NCI-H345 (cell line): ENCODE measurements around the gene FNDC5.

Experiments used
- DNase-seq: peaks from one replicate; lab custom pipeline; 2025; lab: John Stamatoyannopoulos, UW

The FNDC5 gene

DNA sequence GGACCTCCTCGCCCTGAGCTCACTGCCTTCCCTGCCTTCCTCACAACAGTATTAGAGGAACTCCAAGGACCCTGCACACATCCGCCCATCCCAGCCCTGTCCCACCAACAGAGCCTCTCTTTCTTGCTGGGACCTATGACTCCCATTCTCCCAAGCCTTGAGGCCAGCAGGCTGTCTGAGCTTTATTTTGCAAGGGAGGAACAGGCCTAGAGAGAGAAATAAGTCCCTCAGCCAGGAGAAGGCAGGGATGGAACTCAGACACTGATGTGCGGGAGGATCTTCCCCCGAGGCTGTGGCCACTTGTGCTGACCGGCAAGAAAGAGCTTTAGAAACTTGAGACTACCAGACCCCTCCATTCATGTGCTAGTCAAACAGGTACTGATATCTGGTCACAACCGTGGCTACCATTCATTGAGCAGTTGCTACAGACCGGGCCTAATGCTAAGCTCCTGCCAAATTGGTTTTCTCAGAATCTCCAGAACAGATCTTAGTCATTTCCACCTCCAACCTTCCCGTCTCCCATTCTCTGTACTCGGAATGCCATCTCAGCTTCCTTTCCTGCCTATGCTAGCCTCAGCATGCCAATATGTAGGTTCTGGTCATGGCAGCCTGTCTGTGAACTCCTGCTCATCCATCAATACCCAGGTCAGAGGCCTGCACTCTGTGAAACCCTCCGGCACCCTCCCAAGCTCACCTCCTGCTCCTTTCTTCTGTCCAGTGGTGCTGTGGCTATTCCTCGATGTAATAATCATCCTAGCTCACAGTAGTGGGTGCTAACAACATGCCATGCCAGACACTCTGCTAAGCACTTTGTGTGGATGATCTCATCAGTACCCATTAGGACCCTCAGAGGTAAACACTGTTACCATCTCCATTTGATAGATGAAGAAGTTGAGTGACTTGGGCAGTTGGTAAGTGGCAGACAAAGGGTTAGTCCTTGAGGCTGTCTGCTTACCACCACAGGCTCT, 26.7 kb upstream of the FNDC5 start:
- no peak for DNase-seq

DNA sequence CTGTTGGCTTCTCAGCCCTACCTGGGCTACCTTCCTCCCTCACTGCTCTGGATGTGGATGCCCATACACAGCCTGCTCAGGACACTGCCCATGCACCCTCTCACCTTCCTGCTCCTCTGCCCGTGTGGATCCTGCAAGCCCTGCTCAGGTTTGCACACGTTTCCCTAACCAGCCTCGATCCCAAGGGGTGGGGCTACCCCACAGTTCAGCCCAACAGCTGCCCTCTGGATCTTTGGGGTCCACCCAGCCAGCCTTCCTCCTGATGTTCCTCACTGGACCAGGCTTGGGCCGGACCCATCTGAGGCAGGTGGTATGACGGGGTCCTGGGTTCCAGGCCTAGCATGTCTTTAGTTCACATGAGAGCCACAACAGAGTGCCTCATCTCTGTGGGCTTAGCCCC, 25.7 kb upstream of the FNDC5 start:
- no peak for DNase-seq

DNA sequence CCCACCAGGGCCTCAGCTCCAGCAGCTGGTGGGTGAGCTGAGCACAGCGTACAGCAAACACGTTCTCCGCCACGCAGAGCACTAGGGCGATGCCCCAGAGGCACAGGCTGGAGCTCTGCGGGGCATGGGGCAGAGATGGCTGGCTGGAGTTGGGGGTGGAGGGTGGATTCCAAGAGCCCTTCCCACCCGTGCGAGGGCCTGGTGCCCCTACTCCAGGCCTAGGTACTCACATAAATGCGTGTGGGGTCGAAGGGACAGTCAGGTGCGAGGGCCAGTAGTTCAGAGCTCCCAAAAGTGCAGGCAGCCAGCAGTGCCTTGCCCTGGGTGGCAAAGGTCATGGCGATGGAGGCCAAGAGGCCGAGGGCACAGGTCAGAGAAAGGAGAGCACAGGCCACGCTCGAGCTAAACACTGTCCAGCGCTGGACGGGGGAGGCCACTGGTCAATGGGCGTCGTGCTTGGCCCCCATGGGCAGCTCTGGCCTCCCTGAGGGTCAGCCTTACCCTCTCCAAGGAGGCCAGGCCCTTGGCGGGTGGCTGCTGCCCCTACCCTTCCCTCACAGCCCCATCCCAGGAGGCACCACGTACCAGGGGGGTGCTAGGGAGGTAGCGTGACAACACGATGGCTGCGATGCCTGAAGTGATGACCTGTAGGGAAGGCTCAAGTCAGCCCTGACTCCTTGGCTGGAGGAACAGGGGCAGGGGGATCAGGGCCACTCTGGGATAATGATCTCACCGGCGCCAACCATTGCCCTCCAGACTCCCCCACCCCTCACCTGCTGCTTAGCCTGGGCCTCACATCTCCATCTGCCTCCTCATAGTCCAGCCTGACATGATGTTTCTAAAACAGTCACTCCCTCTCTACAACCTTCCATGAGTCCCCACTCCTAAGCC, 24.9 kb upstream of the FNDC5 start:
- DNase-seq = no peak

DNA sequence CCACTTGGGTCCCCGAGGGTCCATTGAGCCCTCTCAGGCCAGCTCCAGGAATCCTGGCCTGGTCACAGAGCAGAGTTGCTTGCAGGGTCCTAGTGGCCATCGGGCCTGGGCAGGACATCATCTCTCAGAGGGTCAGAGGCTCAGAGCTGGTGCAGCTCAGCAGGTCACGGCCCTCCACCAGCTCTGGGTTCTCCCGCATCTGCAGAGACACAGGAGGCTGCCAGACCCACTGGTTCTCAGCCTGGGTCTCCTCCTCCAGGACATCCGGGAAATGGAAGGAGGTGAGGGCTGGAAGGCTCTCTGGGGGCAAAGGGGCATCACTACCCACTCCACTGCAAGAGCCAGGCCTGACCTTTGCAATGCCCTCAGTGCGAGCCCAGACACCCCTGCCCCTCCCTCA, 24.0 kb upstream of the FNDC5 start:
- no peak for DNase-seq

DNA sequence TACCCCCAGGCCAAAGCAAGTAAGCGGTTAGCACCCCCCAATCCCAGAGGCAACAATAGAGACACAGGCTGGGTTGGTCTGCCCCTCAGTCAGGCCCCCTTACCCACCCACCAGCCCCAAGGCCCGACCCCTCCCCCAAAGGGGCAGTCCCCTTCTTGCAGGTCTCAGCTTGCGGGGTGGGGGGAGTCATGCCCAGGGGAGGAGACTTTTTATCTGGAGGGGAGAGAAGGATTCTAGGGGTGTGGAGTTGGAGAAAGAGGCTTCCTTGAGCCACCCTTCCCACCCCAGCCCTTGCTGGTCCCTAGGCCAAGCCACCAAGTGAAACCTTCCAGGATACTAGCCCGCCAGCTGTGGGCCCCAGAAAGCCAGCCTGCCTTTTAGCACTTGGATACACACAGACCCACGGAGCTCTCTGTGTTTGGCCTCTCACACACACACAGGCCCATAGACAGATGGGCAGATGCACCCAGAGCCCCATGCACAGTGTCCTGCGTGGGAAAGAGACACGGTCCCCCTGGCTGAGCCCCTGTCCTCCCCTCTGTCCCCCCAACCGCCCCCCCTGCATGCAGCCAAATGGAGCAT, 23.4 kb upstream of the FNDC5 start:
- peak; percentile 33 for DNase-seq

DNA sequence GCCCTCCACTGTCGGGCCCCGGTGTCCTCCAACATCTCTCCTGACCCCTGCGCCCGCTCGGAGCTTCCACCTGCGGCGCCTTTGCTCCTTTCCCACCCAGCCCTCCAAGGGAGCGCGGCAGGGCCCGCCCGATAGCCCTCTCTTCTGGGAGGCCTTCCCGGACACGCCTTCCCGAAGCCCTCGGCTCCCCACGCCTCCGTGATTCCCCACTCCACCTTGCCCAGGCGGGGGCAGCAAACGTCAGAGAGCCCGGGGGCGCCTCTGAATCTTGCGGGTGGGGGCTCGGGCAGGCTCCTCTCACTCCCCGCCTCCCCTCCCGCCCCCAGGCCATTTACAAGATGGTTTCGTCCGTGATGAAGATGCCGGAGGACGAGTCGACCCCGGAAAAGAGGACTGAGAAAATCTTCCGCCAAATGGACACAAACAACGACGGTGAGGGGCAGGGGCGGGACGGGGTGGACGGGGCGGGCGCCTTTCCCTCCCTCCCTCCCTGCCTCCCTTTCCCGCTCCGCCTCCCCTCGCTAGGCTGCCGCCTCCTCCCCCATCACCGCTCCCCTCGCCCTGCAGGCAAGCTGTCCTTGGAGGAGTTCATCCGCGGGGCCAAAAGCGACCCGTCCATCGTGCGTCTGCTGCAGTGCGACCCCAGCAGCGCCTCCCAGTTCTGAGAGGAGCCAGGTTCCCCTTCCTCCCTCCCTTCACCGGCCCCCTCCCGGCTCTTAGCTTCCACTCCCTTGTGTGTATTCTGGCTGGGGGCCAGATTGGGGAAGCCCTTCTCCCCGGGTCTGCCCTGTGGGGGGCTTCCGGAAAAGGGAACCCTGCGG, 22.7 kb upstream of the FNDC5 start:
- peak; percentile 70 for DNase-seq

DNA sequence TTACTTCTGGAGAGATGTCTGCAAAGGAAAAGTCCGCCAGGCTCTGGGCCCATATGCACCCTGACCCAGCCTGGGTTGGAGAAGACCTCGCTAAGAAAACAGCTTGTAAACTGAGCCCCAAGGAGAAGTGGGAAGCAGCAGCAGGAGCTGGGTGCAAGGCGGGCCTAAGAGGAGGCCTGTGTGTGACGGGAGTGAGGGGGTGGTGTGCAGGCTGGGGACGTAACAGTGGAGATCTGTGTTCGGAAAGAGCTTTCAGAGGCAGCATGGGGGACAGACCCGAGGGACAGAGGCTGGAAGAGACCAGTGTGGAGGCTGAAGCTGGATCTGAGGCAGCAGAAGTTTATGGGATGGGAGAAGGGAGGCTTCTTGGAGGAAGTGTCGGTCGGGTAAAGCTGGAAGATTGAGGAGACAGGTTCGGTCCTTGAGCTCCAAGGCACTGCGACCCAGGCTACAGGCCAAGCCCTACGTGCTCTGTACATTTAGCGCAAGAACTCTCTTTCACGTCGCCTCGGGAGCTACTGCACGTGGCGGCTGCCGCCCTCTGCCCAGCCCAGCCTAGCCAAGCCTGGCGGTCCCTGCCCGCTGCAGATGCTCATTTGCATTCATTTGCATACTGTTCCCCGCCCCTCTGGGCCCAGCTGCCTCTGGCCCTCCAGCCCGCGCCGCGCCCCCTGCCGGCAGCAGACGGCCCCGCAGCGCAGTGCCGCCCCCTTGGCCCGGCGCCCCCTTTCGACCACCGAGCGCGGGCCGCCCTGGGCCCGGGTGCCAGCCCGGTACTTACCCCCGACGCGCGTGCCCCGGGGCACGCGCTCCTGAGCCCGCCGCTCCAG, 21.9 kb upstream of the FNDC5 start:
- DNase-seq = peak; percentile 61

DNA sequence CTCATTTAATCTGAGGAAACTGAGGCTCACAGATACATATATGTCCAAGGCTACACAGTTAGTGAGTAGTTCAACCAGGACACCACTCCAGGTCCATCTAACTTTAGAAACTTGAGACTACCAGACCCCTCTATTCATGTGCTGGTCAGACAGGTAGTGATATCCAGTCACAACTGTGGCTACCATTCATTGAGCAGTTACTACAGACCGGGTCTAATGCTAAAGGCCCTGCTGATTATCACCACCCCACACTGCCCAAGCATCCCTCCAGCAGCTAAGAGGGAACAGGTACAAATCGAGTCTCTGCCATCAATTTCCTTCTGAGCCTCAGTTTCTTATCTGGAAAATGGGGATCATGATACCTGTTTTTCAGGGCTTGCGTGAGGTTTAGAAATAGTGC, 20.9 kb upstream of the FNDC5 start:
- DNase-seq = no peak

DNA sequence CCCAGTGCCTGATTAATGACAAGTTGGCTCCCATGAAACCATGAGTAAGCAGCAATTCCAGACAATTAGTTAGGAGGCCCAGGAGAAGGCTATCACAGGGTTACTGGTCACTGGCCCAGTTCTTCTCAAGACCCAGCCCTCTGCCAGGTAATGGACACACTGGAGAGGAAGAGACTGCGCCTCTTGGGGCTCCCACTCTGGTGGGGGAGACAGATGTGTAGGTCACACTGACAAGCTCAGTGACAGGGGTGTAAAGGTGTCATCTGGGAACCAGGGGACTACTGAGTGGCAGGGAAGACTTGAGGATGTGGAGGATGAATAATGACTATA, 20.5 kb upstream of the FNDC5 start:
- no peak for DNase-seq

DNA sequence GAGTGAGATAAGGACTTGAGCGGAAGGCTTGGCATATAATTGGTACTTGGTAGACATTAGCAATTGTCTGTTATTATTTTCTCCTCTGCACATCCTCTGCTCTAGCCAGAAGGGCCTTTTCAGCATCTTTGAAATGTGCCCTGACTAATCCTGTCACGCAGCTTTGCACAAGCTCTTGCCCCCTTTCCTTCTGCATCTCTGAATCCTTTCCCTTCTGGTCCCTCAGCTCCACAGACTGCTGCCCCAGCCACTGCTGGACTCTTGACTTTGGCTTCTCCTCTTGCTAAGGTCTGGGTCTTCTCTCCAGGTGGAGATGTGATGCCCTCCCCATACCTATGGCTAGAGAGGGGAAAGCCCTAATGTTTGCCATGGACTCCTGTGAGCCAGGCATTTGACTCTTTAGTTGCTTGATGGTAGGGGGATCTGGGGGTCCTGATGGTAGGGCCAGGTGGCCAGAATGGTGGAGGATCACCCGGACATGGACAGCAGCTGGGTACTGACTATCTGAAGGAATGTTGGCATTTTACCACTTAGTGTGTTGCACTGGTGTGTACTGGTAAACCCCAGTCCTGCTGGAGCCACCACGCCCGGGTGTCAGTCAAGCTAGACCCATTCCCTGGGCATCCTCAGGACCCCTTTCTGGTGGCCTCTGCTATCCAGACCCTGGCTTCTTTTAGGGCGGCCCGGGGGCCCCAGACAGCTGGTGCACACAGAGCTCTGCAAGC, 20.0 kb upstream of the FNDC5 start:
- no peak for DNase-seq

DNA sequence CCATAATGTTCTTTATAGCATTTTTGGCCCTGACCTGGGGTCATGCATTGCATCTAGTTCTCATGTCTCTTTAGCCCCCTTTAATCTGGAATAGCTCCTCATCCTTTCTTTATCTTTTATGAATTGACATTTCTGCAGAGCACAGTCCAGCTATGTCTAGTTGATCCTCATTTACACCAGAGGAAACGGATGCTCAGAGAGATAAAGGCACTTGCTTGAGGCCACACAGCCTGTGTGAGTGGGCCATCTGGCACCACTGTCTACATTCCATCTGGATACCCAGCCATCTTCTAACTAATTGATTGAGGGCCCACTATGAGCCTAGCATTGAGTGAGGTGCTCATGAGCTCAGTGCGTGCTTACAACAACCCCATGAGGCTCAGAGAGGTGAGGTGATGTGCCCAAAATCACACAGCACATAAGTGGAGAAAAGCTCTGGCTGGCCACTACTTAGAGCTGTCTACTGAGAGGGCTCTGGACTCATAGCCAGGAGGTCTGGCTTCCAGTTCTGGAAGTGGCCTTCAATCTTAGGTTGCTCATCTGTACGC, 19.1 kb upstream of the FNDC5 start:
- DNase-seq = no peak

DNA sequence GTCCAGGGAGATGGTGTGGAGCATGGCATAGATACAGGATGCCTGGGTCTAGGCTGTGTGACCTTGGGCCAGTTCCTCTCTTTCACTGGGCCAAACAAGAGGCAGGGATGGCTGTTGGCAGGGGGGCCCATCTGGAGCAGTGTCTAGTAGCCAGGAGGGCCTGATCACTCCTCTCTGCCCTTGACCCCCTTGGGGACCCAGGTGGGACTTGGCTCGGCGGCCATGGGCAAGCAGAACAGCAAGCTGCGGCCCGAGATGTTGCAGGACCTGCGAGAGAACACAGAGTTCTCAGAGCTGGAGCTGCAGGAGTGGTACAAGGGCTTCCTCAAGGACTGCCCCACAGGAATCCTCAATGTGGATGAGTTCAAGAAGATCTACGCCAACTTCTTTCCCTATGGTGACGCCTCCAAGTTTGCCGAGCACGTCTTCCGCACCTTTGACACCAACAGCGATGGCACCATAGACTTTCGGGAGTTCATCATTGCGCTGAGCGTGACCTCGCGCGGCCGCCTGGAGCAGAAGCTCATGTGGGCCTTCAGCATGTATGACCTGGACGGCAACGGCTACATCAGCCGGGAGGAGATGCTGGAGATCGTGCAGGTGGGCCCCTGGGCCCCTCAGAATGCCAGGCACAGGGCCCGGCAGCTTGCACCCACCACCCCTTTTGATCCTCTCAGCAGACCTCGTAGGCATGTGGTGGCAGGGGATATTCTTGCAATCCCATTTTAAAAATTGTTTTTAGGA, 18.1 kb upstream of the FNDC5 start:
- no peak for DNase-seq

DNA sequence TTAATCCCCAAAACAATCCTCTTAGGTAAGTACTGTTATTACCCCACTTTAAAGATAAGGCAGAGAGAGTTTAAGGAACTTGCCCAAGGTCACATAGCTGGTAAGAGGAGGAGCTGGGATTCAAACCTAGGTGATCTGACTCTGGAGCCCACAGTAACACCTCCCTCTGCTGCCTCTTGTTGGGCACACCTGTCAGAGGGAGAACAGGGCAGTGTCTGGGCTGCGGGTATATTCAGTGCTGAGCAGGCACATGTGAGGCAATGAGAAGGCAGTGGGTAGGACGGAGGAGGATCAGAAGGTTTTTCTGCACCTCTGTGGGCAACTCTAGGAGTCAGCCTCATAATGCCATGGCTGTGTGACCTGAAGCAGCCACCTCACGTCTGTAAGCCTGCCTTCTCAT, 17.4 kb upstream of the FNDC5 start:
- no peak for DNase-seq

DNA sequence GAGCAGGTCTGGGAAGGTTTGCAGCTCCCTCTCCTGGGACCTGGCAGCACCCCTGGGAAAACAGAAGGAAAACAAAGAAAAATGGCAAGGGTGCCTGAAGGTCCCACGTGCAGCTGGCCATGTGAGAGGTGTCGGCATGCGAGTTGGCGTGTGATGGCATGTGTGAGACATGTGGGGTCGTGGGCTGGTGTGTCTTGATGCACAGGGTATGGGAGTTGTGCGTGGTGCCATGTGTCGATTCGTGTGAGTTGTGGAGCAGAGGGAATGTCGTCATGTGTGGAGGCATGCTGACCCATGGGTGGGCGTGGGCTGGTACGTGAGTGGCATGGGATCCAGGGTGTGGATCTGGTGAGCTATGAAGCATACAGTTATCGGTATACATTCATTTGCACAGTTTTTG, 16.9 kb upstream of the FNDC5 start:
- no peak for DNase-seq

DNA sequence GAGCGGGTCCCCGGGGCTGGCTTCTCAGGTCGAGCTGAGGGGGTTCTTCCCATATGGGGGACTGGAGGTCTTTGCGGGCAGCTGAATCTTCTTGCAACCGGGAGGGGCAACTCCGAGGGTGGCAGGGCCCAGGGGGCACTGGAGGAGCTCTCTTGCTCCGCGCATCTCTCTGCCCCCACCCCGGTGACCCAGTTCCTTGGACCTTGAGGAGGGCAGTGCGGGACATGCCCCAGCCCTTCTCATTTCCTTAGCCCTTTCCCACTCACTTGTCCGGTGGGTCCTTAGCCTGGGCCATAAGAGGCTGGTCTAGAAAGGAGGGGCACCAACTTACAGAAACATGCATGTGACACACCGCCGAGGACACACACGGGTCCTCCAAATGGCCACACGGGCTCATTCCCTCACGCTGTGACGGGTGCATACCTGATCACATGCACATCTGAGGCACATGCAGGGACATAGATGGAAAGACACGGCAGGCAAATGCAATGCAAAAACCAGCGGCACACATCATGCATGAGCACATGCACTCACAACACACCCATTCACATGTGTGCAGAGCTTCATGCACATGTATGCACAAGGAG, 16.2 kb upstream of the FNDC5 start:
- DNase-seq = no peak

DNA sequence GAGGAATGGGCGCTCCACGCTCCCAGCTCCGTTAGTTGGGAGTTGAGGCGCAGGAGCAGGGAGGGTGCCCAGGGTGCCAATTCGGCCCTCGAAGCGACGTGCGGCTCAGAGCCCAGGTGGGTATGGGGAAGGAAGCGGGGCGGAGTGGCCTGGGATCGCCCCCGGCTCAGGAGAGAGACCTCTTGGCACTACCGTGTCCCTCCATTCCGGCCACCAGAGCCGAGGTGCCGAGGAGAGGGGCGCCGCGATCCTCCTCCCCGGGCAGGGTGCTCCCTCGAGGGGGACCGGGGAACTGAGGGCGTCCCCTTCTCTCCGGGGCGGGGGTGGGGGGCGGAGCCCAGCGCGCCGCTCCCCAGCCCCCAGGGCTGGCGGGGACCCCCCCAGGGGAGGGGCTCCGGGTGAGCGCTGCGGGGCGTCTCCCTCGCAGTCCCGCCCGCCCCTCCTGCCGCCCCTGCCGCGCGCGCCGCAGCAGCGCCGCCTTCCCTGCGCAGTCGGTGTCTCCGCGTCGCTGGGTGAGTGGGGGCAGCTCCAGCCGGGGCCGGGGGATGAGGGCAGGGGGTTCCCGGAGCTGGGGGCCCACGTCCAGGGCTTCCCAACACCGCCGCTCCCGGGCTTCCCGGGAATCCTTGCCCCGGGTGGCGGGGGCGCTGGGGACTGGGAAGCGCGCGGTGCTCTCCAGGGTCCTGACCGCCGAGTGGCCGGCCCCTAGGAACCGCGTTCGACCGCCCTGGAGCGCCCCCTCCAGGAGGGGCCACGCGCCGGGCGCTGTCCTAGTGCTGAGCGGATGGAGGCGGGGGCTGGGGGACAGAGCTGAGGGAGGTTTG, 15.5 kb upstream of the FNDC5 start, which contains the start of gene HPCA:
Gene HPCA (plus strand): TSS at position 488 of the 824 bp plus-strand sequence. CDS start 2,408 bp downstream, outside the sequence.
- DNase-seq = no peak

DNA sequence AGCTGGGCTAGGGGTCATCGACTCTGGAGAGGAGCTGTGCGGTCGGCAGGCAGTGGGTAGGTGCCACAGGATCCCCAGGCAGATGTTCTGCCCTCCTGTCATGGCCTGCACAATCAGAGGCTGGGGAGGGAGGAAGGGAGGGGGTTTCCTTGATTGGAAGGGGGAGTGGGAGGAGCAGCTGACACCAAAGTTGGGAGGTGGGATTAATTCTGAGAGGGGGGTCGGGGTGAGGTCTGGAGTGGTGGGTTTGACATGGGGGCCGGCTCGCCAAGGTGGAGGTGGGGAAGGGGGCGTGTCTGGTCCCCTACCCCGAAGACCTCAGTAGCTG, 14.9 kb upstream of the FNDC5 start:
- DNase-seq = no peak

DNA sequence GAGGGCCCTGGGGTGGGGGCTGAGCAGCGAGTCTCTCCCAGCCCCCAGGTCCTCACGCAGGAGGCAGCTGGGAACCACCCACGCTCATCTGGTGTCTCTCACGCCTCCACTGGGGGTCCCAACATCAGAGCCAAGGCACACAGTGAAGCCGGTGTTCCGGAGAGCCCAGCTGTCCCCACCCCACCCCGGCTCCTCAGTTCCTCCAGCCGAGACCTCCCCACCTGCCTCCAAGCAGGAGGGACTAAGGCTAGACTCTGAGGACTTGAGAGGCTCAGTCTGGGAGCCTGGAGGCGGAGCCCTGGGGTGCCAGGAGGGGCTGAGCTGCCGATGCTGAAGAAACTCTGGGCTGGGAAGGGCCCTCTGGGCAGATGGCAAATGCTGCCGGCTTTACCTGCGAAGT, 14.0 kb upstream of the FNDC5 start:
- no peak for DNase-seq
